Panc1 (cell line): ENCODE results near the gene MUC5B. TPM values are rescaled to one million over a fixed set of nuclear protein-coding genes. Genes with fewer than 3 reads are reported as not detected.

ENCODE experiments used
- ATAC-seq: fragments of 200-7000 bp; cut with Tn5 transposase; 2 replicates; pipeline ENCODE4 v1.9.1; 2020; ENCODE audit warnings: mild to moderate bottlenecking, moderate library complexity
- BruUV-seq: library from RNA; stranded (reverse); fragments of 400-500 nt; replicated peaks from 2 replicates; lab custom pipeline; 2021; lab: Mats Ljungman, UMichigan
- CTCF ChIA-PET: fragments of 300-600 bp; sonication (Branson Sonifier 250); formaldehyde crosslinking; loops from one replicate; lab custom pipeline; 2022; ENCODE audit warnings: antibody characterized with exemption; lab: Charles Lee
- POLR2A ChIA-PET: fragments of 300-600 bp; sonication (Branson Sonifier 250); formaldehyde crosslinking; loops from one replicate; lab custom pipeline; 2022; ENCODE audit warnings: antibody characterized with exemption; lab: Charles Lee
- DNase-seq: peaks from one replicate; pipeline ENCODE4 v3.0.0-alpha.2; 2010; ENCODE audit warnings: low read depth, low spot score
- H3K27ac ChIP-seq: 2 replicates; pipeline ENCODE4 v1.5.1; 2011; ENCODE audit warnings: mild to moderate bottlenecking, low read length, inconsistent platforms
- H3K27me3 ChIP-seq: fragments of 200-500 bp; sonication (Bioruptor generic); 2 replicates; pipeline ENCODE4 v1.6.0; 2014; ENCODE audit warnings: low read length, inconsistent platforms; ENCODE audit not compliant: control insufficient read depth, insufficient read depth
- H3K36me3 ChIP-seq: fragments of 200-500 bp; sonication (Bioruptor generic); 2 replicates; pipeline ENCODE4 v1.5.1; 2014; ENCODE audit warnings: inconsistent platforms, mild to moderate bottlenecking, low read length, moderate library complexity; ENCODE audit not compliant: control insufficient read depth, insufficient read depth
- H3K4me1 ChIP-seq: 2 replicates; pipeline ENCODE4 v1.5.1; 2011; ENCODE audit warnings: inconsistent platforms, mild to moderate bottlenecking, low read length, moderate library complexity; ENCODE audit not compliant: control insufficient read depth, insufficient read depth
- H3K4me3 ChIP-seq, 2 experiments: 2 replicates each; pipeline ENCODE4 v1.5.1; 2011 to 2012; ENCODE audit warnings: low read depth in 2 of 2, low read length in 2 of 2, mild to moderate bottlenecking in 2 of 2, inconsistent platforms in 1 of 2, moderate library complexity in 1 of 2
- H3K9me3 ChIP-seq: fragments of 200-500 bp; sonication (Bioruptor generic); 2 replicates; pipeline ENCODE4 v1.5.1; 2014; ENCODE audit warnings: low read depth, mild to moderate bottlenecking, inconsistent platforms, low read length, moderate library complexity; ENCODE audit not compliant: control insufficient read depth, insufficient read depth
- CTCF ChIP-seq: fragments of 450-650 bp; IDR thresholded peaks from 2 replicates; pipeline ENCODE4 v1.5.1; 2017; ENCODE audit warnings: mild to moderate bottlenecking
- POLR2AphosphoS5 ChIP-seq: IDR thresholded peaks from 2 replicates; pipeline ENCODE4 v1.6.1; 2012; ENCODE audit warnings: mild to moderate bottlenecking, low read depth, low read length, moderate library complexity
- SIN3A ChIP-seq: IDR thresholded peaks from 2 replicates; pipeline ENCODE4 v1.6.1; 2012; ENCODE audit warnings: low read depth, mild to moderate bottlenecking, low read length, moderate library complexity, borderline replicate concordance; ENCODE audit not compliant: insufficient read depth
- TCF7L2 ChIP-seq: IDR thresholded peaks from 2 replicates; pipeline ENCODE4 v1.6.1; 2011; ENCODE audit warnings: mild to moderate bottlenecking, low read depth, low read length, inconsistent platforms
- in situ Hi-C: cut with HindIII; loops from 2 replicates; pipeline ENCODE4 v1.10.0; 2016; ENCODE audit warnings: low sequenced_read_pairs, low pct_unique_long_range_greater_than_20kb
- intact Hi-C: fragments of 100-400 bp; cut with micrococcal nuclease; formaldehyde crosslinking; loops from one replicate; pipeline ENCODE4 v1.10.0; 2022; ENCODE audit not compliant: unreplicated experiment
- total RNA-seq: library from RNA; stranded (reverse); gene quantifications from one replicate; pipeline ENCODE4 v1.2.1, GENCODE V29; 2021; ENCODE audit not compliant: unreplicated experiment
- TF ChIP-seq, protein P1 (sequence below), 2 experiments: IDR thresholded peaks; 2 replicates each; pipeline ENCODE4 v1.6.1; 2011 to 2012; ENCODE audit warnings: low read depth in 2 of 2, control low read depth in 1 of 2, low read length in 1 of 2, mild to moderate bottlenecking in 1 of 2, moderate library complexity in 1 of 2; ENCODE audit not compliant: insufficient read depth in 1 of 2

Gene MUC5B
- total RNA-seq, 1 experiment from 2014 or later, result 1.2 TPM

GRCh38 chr11:1228921-1229451 lies 6.1 kb downstream of the MUC5B start:
- ChIA-PET POLR2A (no interaction called here), CTCF (interaction anchor here (0.7 kb wide), 1 partner anchor 29 kb away, joined by 3 read pairs; no protein-coding TSS in a partner anchor)
- TF ChIP-seq POLR2AphosphoS5, result no peak
- no peak for TF ChIP-seq SIN3A
- TF ChIP-seq CTCF, result no peak
- TF ChIP-seq TCF7L2, result no peak
- TF ChIP-seq, protein P1, sequence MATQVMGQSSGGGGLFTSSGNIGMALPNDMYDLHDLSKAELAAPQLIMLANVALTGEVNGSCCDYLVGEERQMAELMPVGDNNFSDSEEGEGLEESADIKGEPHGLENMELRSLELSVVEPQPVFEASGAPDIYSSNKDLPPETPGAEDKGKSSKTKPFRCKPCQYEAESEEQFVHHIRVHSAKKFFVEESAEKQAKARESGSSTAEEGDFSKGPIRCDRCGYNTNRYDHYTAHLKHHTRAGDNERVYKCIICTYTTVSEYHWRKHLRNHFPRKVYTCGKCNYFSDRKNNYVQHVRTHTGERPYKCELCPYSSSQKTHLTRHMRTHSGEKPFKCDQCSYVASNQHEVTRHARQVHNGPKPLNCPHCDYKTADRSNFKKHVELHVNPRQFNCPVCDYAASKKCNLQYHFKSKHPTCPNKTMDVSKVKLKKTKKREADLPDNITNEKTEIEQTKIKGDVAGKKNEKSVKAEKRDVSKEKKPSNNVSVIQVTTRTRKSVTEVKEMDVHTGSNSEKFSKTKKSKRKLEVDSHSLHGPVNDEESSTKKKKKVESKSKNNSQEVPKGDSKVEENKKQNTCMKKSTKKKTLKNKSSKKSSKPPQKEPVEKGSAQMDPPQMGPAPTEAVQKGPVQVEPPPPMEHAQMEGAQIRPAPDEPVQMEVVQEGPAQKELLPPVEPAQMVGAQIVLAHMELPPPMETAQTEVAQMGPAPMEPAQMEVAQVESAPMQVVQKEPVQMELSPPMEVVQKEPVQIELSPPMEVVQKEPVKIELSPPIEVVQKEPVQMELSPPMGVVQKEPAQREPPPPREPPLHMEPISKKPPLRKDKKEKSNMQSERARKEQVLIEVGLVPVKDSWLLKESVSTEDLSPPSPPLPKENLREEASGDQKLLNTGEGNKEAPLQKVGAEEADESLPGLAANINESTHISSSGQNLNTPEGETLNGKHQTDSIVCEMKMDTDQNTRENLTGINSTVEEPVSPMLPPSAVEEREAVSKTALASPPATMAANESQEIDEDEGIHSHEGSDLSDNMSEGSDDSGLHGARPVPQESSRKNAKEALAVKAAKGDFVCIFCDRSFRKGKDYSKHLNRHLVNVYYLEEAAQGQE (IDR thresholded peaks at IDR 0.05; ENCODE audit: insufficient read depth in 1 of 2, low read depth in 2 of 2, low read length in 1 of 2), result no peak
- intact Hi-C loops, result loop anchor here (10.0 kb wide), 1 partner anchor 114 kb away; no protein-coding TSS in a partner anchor
- Histone ChIP-seq H3K27me3 (no peaks in the 10 kb centered on the region; the same call in 1 of the 2 replicates), H3K36me3 (no peaks in the 10 kb centered on the region), H3K27ac (no peak overlapping the region), H3K4me1 (peaks cover 18% of the 10 kb centered on the region), H3K9me3 (no peaks in the 10 kb centered on the region), H3K4me3 (no peak overlapping the region)
- in situ Hi-C loops, result no loop called here
- no TSS peak for BruUV-seq
- DNase-seq (no peak), ATAC-seq (no peak)

GRCh38 chr11:1229471-1230120 lies 6.7 kb downstream of the MUC5B start:
- ATAC-seq (no peak), DNase-seq (no peak)
- intact Hi-C loops (loop anchor here (10.0 kb wide), 1 partner anchor 115 kb away; no protein-coding TSS in a partner anchor), in situ Hi-C loops (no loop called here)
- Histone ChIP-seq H3K27ac (no peak overlapping the region), H3K4me1 (peaks cover 15% of the 10 kb centered on the region), H3K27me3 (no peaks in the 10 kb centered on the region; the same call in 1 of the 2 replicates), H3K9me3 (no peaks in the 10 kb centered on the region), H3K4me3 (no peak overlapping the region), H3K36me3 (no peaks in the 10 kb centered on the region)
- BruUV-seq, result no TSS peak
- TF ChIP-seq SIN3A, result no peak
- no peak for TF ChIP-seq TCF7L2
- TF ChIP-seq CTCF, result no peak
- TF ChIP-seq POLR2AphosphoS5, result no peak
- TF ChIP-seq, protein P1 (IDR thresholded peaks at IDR 0.05; ENCODE audit: insufficient read depth in 1 of 2, low read depth in 2 of 2, low read length in 1 of 2), result no peak
- CTCF ChIA-PET, result interaction anchor here (0.6 to 0.7 kb wide), 2 partner anchors 14 to 29 kb away, joined by 3 read pairs; no protein-coding TSS in a partner anchor
- POLR2A ChIA-PET, result interaction anchor here (0.7 kb wide), 1 partner anchor 16 kb away, joined by 3 read pairs; no protein-coding TSS in a partner anchor
